ENCODE measurements around the gene MIGA2. TPM values are rescaled to one million over a fixed set of nuclear protein-coding genes. Genes with fewer than 3 reads are reported as not detected.

The MIGA2 gene
- total and polyA plus RNA-seq, 9 of the 15 experiments (the other 6 are each of a cell fraction or from before 2014, with no cell fraction given) = 0.15 to 54.1 (median 18.0) TPM

DNA sequence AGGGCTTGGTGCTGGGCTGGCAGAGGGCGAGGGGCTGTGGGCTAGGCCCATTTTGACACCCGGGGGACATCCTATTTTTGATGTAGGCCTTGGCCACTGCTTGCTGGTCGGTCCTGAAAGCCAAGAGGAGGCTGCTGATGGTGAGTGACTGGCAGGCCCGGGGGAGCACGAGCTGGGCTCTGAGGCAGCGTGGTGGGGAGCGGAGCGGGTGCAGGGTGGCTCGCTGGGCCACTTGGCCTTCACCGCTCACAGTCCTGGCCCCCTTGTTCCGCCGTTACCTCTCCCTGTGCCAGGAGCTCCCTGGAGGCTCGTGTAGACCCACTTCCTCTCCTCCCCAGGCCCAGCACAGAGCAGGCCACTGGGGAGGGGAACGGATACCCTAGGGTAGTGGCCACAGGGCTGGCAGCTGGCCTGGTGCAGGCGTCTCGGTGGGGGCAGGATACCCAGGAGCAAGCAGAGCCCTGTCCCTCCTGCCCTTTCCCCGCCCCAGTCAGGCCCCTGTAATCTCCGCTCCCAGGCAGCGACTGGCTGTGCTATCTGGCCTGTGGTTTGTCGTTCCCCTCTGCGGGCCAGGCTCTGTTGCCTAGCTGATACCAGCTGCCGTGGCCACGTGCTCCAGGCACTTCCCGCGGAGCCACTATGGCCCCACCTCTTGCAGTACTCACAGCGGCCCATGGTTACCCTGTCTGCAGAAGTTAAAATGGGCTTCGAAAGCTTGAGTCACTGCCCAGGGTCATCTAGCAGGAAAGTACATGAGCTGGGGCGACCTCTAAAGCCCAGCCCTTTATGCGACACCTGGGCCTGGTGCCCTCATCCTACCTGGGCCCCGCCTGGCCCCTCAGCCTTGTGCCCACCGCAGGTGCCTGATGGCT, 32.8 kb downstream of the MIGA2 start (continued):
- TF ChIP-seq, protein P1, sequence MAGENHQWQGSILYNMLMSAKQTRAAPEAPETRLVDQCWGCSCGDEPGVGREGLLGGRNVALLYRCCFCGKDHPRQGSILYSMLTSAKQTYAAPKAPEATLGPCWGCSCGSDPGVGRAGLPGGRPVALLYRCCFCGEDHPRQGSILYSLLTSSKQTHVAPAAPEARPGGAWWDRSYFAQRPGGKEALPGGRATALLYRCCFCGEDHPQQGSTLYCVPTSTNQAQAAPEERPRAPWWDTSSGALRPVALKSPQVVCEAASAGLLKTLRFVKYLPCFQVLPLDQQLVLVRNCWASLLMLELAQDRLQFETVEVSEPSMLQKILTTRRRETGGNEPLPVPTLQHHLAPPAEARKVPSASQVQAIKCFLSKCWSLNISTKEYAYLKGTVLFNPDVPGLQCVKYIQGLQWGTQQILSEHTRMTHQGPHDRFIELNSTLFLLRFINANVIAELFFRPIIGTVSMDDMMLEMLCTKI (IDR thresholded peaks at IDR 0.05; ENCODE audit: partially characterized antibody) = no peak
- TF ChIP-seq CCNT2 (IDR thresholded peaks at IDR 0.05; ENCODE audit: borderline replicate concordance, extremely low read depth, insufficient read length, low read depth, low read length) (peak; percentile 100), ZNF124 (CRISPR knock-in tag; IDR thresholded peaks at IDR 0.05) (no peak), ZKSCAN3 (CRISPR knock-in tag; IDR thresholded peaks at IDR 0.05) (no peak), MBD2 (IDR thresholded peaks at IDR 0.05; ENCODE audit: borderline replicate concordance, low read depth) (peak; percentile 91), ZNF431 (CRISPR knock-in tag; IDR thresholded peaks at IDR 0.05) (peak; percentile 65; the same call in 1 of the 2 replicates), BRF1 (IDR thresholded peaks at IDR 0.05; ENCODE audit: borderline replicate concordance, extremely low read depth, insufficient read length) (no peak), BRD4 (IDR thresholded peaks at IDR 0.05) (peak; percentile 61; the same call in 1 of the 2 replicates), ZBTB5 (IDR thresholded peaks at IDR 0.05) (peak; percentile 32; the same call in 1 of the 2 replicates), TRIM24 (IDR thresholded peaks at IDR 0.05) (peak; percentile 94), ZNF175 (CRISPR knock-in tag; IDR thresholded peaks at IDR 0.05; ENCODE audit: low read depth) (peak; percentile 96), ERF (CRISPR knock-in tag; IDR thresholded peaks at IDR 0.05) (peak; percentile 9; the same call in 1 of the 2 replicates), NUFIP1 (IDR thresholded peaks at IDR 0.05; ENCODE audit: partially characterized antibody) (peak; percentile 82), ZNF589 (CRISPR knock-in tag; IDR thresholded peaks at IDR 0.05; ENCODE audit: low read depth) (peak; percentile 99), NR2C2 (CRISPR knock-in tag; IDR thresholded peaks at IDR 0.05) (peak; percentile 83), NR2C2 (tag; IDR thresholded peaks at IDR 0.05) (peak; percentile 61; the same call in 1 of the 2 replicates), RBM34 (IDR thresholded peaks at IDR 0.05; ENCODE audit: borderline replicate concordance, insufficient read depth, low read length) (no peak), EP300 (IDR thresholded peaks at IDR 0.05; ENCODE audit: low read length) (peak; percentile 97), NCOA2 (IDR thresholded peaks at IDR 0.05; ENCODE audit: partially characterized antibody in 2 of 2) (peak in 1 of 2 experiments; percentile 69), SAP30 (IDR thresholded peaks at IDR 0.05; ENCODE audit: borderline replicate concordance, insufficient read depth, low read depth, low read length, poor library complexity, severe bottlenecking) (no peak), ZEB2 (IDR thresholded peaks at IDR 0.05) (0 out of 2 replicates have a peak, but pooled peaks have one; percentile 45), GATAD2B (IDR thresholded peaks at IDR 0.05; ENCODE audit: borderline replicate concordance) (peak; percentile 79; the same call in 1 of the 2 replicates), KLF1 (tag; IDR thresholded peaks at IDR 0.05) (no peak; the same call in 1 of the 2 replicates), ZZZ3 (IDR thresholded peaks at IDR 0.05) (no peak)
